GM12872 (cell line): ENCODE data around the gene RPL18A.

Experiments used
- CTCF ChIP-seq: IDR thresholded peaks from 3 replicates; pipeline ENCODE4 v1.5.1; 2011; ENCODE audit warnings: low read depth, mild to moderate bottlenecking, low read length, moderate library complexity; ENCODE audit not compliant: insufficient read depth

Gene RPL18A

DNA sequence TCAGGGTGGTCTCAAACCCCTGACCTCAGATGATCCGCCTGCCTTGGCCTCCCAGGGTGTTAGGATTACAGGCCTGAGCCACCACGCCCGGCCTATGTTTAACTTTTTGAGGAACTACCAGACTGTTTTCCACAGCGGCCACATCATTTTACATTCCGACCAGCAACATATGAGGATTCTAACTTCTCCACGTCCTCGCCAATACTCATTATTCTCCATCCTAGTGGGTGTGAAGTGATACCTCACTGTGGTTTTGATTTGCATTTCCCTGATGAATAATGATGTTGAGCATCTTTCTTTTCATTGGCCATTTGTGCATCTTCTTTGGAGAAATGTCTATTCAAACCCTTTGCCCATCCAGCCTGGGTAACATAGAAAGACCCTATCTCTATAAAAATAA, 26.8 kb downstream of the RPL18A start:
- TF ChIP-seq CTCF = no peak

- no peak for TF ChIP-seq CTCF
Measured at GRCh38 chr19:17888260-17888659, 28.6 kb downstream of the RPL18A start.

- no peak for TF ChIP-seq CTCF
Measured at GRCh38 chr19:17889609-17890214, 30.0 kb downstream of the RPL18A start.

DNA sequence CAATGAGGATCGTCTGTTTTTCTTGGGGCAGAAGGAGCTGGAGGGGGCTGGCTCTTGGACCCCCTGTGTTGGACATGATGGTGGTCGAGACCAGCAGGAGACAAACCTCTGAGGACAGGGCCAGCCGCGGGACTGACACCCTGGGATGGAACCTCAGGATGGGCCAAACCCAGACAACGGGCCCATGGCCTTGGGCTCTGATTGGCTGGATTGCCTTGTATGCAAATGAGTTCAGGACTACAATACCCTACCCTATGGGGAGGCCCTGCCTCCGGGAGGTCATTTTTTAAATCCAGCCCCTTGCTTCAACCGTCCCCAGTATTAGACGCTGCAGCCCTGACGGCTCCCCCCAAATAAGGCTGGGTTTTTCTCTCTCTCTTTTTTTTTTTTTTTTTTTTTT, 34.1 kb downstream of the RPL18A start:
- no peak for TF ChIP-seq CTCF

DNA sequence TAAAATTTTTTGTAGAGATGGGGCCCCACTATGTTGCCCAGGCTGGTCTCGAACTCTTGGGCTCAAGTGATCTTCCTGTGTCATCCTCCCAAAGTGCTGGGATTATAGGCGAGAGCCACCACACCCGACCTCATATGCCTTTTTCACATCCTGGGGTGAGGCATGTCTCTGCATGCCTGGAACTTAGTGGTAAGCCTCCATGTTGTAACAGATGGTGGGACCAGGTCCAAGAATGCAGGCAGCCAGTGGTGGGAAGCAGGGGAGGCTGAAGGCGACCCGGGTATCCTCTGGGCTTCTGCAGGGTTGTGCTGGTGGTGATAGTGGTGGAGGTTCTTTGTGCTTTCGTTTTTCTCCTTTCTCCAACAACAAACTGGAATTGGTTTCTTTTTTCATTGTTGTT, 43.0 kb downstream of the RPL18A start:
- TF ChIP-seq CTCF = no peak

- TF ChIP-seq CTCF = no peak
Measured at GRCh38 chr19:17908244-17908643, 48.5 kb downstream of the RPL18A start.

- no peak for TF ChIP-seq CTCF
Measured at GRCh38 chr19:17909003-17909732, 49.5 kb downstream of the RPL18A start.
